ENCODE results near the gene TRPV5.

TRPV5 gene

DNA sequence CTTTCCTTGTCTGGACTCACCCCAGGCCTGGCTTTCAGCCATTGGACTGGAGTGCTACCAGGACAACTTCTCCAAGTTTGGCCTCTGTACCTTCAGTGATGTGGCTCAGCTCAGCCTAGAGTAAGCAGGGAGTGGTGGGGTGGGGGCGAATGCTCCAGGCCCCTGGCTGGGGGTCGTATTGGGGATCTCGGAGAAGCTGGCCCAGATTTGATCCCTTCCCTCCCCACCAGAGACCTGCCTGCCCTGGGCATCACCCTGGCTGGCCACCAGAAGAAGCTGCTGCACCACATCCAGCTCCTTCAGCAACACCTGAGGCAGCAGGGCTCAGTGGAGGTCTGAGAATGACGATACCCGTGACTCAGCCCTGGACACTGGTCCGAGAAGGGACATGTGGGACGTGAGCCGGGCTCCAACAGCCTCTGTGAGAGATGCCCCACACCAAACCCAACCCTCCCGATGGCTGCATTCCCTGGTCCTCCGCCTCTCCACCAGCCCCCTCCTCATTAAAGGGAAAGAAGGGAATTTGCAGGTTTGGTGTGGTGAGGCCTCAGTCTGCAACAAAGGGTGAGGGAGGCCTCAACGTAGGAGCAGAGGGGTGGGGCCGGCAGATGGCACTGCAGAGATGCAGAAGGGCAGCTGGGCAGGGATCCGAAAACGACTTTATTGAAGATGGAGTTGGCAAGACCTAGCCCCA, 62.8 kb downstream of the TRPV5 start:
- no peak for DNase-seq (ENCODE audit: low read depth in 2 of 2)

DNA sequence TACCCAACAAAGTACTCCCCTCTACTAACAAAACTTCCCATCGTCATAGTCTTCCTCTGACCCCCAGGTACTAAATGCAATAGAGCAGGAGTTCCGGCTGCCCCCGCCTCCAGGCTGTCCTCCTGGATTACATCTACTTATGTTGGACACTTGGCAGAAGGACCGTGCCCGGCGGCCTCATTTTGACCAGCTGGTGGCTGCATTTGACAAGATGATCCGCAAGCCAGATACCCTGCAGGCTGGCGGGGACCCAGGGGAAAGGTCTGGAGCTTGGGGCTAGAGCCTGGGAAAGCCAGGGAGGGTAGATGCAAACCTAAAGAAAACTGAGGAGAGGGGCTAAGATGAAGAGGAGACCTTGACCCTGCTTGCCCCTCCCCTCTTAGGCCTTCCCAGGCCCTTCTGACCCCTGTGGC, 63.4 kb downstream of the TRPV5 start:
- DNase-seq (ENCODE audit: low read depth in 2 of 2): no peak

DNA sequence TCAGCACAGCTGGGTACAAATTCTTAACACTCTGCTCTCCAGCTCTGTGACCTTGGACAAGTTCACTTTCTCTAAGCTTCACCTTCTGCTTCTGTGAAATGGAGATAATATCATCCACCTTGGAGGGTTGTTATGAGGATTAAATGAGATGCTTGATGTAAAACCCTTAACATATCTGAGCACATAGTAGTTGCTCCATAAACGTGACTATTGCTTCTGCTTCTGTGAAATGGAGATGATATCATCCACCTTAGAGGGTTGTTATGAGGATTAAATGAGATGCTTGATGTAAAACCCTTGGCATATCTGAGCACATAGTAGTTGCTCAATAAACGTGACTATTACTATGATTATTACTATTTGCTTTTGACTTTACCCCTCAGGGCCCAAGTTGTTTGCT, 64.1 kb downstream of the TRPV5 start:
- no peak for DNase-seq (ENCODE audit: low read depth in 2 of 2)

DNA sequence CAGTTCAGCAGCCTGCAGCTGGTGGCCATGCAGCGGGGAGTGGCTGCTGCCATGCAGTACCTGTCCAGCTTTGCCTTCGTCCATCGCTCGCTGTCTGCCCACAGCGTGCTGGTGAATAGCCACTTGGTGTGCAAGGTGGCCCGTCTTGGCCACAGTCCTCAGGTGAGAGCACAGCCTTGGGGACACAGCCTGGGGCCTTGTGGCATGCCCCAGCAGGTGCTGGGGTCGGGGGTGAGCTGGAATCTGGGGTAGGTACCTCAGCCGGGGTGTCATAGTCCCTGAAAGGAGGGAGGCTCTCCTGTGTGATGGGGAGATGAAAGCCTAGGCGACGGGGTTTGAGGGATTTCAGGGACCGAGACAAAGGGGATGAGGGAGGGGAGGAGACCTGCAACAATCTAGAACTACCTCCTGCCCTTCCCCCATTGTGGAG, 64.5 kb downstream of the TRPV5 start:
- DNase-seq (ENCODE audit: low read depth in 2 of 2): no peak

DNA sequence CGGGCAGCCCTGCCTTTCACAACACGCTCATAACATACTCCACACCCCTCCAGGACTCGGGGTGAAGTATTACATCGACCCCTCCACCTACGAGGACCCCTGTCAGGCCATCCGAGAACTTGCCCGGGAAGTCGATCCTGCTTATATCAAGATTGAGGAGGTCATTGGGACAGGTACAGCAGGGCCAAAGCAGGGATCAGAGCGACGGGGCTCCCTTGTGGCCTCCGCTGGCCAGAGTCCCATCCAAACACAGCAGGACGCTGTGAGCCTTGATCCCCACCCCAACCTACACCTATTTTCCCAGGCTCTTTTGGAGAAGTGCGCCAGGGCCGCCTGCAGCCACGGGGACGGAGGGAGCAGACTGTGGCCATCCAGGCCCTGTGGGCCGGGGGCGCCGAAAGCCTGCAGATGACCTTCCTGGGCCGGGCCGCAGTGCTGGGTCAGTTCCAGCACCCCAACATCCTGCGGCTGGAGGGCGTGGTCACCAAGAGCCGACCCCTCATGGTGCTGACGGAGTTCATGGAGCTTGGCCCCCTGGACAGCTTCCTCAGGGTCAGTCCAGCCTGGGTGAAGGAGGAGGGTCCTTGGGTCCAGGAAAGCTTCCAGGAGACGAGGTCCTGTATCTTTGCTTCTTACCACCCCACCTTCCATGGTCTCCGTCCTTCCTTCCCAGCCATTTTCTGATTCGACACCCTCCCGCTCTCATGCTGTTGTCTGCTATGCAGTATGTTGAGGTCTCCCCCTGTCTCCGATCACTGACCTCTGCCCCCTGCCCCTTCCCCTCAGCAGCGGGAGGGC, 65.2 kb downstream of the TRPV5 start:
- DNase-seq (ENCODE audit: low read depth in 2 of 2): no peak

DNA sequence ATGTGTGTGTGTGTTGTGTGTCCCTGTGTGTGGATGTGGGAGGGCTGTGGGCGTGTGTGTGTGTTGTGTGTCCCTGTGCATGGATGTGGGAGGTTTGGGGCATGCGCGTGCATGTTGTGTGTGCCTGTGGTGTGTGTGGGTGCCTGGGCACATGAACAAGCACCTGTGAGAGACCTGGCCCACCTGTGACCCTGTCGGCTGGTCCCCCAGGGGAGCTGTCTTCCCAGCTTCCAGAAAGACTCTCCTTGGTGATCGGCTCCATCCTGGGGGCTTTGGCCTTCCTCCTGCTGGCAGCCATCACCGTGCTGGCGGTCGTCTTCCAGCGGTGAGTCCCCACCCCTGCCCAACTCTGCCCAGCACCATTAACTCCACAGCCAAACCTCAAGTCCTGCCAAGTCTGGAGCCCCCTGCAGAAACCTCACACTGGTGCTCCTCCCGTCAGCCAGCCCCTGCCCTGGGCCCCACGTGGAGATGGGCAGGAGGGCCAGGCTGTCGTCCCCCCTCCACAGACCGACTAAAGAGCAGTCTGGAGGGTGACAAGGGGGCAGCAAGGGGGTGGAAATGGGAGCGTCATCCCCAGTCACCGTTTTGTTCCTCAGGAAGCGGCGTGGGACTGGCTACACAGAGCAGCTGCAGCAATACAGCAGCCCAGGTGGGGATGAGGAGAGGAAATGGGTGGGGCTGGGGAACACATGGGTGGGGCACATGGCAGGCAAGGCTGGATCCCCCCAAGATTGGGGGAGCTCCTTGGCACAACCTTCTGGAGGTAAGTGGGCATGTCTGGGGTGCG, 66.0 kb downstream of the TRPV5 start:
- DNase-seq (ENCODE audit: low read depth in 2 of 2): no peak

DNA sequence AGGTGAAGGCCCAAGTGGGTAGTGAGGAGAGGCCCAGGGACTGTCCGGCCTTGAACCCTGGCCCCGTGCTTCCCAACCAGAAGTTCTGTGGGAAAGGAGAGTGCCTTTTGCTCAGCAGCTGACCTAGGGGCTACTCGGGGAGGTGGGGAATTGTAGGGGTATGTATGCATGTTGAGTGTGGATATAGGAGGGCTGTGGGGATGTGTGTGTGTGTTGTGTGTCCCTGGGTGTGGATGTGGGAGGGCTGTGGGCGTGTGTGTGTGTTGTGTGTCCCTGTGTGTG, 66.5 kb downstream of the TRPV5 start:
- no peak for DNase-seq (ENCODE audit: low read depth in 2 of 2)

DNA sequence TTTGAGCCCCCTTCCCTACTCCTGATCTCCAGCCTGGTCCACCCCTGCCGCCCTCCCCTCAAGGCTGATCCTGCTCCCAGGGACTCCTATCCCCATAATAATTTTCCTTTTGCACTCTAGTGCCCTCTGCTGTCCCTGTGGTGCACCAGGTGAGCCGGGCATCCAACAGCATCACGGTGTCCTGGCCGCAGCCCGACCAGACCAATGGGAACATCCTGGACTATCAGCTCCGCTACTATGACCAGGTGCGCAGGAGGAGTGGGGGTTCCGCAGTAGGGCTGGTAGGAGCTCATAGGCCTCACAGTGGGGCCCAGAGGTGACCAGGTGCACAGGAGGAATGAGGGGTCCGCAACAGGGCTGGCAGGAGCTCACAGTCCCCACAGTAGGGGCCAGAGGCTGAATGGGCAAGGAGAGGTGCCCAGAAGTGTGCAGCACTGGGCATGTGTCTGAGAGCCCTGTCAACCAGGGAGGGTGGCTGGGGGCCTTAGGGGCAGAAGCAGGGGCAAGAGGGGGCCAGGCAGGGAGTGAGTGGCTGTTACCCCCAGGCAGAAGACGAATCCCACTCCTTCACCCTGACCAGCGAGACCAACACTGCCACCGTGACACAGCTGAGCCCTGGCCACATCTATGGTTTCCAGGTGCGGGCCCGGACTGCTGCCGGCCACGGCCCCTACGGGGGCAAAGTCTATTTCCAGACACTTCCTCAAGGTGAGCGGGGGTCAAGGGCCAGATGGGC, 67.0 kb downstream of the TRPV5 start:
- no peak for DNase-seq (ENCODE audit: low read depth in 2 of 2)

DNA sequence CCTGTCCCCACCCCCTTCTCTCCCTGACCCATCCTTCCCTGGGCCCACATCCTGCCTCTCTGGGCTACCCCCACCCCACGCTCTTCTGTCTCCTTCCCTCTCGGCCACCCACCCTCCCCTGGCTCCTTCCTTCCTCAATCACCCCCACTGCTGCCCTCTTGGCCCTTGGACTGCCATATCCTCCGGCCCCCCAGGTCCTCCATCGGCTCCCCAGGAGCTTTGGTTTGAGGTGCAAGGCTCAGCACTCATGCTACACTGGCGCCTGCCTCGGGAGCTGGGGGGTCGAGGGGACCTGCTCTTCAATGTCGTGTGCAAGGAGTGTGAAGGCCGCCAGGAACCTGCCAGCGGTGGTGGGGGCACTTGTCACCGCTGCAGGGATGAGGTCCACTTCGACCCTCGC, 67.8 kb downstream of the TRPV5 start:
- DNase-seq (ENCODE audit: low read depth in 2 of 2): no peak

DNA sequence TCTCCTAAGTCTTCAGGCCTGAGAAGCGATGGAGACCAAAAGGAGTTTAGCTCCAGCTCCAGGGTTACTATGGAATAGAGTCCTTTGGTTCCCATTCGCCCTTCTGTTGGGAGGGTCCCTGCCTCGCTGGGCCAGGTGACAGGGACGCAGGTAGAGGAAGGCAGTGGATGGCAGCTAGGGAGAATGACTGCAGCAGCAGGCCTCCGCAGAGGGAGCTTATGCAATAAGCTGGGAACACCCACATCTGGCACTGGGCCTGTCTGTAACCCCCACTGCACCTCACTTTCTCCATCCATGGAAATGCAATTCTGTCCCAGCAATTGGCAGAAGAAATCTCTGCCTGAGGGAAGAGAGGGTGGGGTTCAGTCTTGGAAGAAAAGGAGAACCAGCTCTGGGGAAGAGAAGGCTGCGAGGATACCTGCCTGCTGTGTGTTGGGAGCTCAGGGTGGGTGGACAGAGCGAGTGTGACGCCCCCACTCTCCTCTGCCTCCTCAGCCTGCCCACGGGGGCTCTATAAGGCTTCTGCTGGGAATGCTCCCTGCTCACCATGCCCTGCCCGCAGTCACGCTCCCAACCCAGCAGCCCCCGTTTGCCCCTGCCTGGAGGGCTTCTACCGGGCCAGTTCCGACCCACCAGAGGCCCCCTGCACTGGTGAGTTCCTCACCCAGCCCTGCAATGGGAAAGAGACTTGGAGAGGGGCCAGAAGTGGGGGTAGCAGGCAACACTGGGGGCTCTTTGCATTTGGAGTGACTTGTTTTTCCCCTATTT, 68.4 kb downstream of the TRPV5 start:
- DNase-seq (ENCODE audit: low read depth in 2 of 2): no peak

DNA sequence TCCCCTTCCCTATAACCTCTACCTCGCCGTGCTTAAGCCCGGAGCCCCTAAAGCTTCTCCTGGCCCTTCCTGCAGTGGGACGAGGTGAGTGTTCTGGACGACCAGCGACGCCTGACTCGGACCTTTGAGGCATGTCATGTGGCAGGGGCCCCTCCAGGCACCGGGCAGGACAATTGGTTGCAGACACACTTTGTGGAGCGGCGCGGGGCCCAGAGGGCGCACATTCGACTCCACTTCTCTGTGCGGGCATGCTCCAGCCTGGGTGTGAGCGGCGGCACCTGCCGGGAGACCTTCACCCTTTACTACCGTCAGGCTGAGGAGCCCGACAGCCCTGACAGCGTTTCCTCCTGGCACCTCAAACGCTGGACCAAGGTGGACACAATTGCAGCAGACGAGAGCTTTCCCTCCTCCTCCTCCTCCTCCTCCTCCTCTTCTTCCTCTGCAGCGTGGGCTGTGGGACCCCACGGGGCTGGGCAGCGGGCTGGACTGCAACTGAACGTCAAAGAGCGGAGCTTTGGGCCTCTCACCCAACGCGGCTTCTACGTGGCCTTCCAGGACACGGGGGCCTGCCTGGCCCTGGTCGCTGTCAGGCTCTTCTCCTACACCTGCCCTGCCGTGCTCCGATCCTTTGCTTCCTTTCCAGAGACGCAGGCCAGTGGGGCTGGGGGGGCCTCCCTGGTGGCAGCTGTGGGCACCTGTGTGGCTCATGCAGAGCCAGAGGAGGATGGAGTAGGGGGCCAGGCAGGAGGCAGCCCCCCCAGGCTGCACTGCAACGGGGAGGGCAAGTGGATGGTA, 69.5 kb downstream of the TRPV5 start:
- DNase-seq (ENCODE audit: low read depth in 2 of 2): no peak

DNA sequence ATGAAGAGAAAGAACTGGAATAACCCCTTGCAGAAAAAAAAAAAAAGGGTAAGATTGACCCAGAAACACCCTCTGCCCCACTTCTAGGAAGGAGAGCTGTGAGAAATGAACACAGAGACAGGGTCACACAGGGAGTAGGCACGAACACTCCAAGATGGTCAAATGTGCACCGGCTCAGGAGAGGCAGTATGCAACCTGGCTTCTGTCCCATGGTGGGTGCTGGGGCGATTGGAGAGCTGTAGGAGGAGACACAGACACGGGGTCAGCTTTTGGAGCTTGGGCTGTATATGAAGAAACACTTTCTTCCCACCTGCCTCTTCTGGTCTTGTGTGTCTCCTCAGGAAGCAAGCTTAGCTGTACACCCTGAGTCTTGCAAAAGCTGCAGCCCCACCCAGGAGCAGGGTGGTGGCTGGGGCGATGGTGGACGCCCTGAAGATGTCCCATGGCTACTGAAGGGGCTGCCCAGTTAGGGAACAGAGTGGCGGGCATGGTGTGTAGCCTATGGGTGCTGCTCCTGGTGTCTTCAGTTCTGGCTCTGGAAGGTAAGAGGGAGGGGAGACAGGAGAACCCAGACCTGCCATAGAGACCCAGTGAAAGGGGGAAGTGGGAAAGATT, 70.7 kb downstream of the TRPV5 start:
- no peak for DNase-seq (ENCODE audit: low read depth in 2 of 2)

DNA sequence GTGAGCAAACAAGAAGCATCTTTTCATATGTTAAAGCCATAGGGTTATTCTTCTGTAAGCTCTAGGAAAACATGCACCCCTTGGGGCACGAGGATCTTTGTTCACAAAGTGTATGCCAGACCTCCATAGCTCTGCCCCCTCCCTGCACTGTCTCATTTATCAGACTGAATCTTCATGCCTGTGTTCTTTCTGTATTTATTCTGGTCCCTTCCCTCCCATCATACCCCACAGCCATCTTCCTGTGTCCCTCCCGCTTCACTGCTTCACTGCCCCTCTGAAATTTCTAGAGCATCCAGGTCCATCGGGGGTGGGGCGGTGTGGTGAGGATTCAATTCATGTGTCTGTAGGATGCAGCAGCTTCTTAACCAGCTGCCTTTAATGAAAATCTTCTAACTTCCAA, 71.2 kb downstream of the TRPV5 start:
- no peak for DNase-seq (ENCODE audit: low read depth in 2 of 2)

DNA sequence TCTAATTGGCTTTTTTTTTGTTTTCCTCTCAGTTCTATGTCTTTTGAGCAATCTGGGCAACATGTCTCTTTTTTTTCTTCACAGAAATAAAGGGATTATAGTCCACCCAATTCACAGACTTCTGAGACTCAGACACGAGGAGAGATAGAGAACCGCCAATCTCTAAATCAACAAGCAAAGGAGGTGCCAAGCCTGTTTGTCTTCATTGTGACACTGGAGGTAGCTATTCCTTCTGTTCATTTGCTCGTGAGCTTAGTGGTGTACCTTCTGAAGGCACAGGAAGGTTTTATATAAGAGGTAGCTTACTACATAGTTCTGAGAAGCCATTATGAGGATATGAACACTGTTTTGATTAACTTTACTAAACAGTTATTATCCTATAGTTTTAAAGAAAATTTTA, 72.6 kb downstream of the TRPV5 start:
- no peak for DNase-seq (ENCODE audit: low read depth in 2 of 2)

DNA sequence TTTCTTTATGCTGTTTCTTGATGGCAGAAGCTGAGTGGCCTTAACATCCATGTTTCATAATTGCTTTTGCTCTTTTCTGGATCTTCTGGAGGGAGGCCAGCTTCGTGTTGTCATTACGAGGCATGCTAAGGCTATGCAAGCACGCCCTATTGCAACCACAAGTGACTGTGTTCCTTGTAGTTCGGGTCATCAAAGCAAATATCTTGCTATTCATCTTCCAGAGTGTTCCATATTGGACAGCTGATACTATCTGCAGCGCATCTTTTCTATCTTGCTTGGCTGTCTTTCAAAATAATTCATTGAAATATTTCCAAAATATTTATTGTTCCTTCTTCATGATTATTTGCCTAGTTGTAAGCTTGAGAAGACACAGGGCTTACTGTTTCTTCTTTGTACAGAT, 73.7 kb downstream of the TRPV5 start:
- no peak for DNase-seq (ENCODE audit: low read depth in 2 of 2)

DNA sequence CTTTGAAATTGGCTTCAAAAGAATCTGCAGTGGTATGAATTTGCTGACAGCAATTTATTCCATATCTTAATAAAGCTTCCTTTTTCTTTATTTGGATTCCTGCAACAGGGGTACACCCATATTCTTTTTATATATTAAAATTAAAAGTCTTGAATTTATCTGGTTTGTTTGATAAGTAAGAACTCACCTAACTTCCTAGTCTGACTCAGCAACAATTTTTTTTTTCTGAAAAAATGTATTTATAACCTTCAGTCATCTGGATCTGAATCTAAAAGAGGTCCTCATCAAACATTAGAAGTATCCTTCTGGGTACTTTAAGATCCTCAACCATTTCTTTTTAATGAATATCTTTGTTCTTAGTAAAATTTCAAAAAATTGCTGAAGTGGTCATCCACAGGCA, 74.1 kb downstream of the TRPV5 start:
- DNase-seq (ENCODE audit: low read depth in 2 of 2): no peak

Data from stimulated activated CD4-positive, alpha-beta T cell treated with anti-CD3 and anti-CD28 coated beads, Interleukin-12 subunit alpha, Interleukin-12 subunit beta, amount 100 ng/mL, for 24 hours (primary cell).